ENCODE measurements around the gene SUPT20HL2.
"Not testable (repeated sequence)": the region's sequence is repeated elsewhere in the genome, so short reads cannot be mapped to it uniquely, and the experiment has no call there.

The SUPT20HL2 gene

GRCh38 chrX:24309580-24310374 is 4.1 kb downstream of the SUPT20HL2 start:
- not testable (repeated sequence) for DNase-seq

- DNase-seq: not testable (repeated sequence)
These were observed 5.1 kb downstream of the SUPT20HL2 start for GRCh38 chrX:24308803-24309202.

GRCh38 chrX:24306440-24306839 is 7.4 kb downstream of the SUPT20HL2 start:
- DNase-seq: no peak

GRCh38 chrX:24305905-24306304 is 8.0 kb downstream of the SUPT20HL2 start:
- no peak for DNase-seq

GRCh38 chrX:24301806-24302205 is 12.1 kb downstream of the SUPT20HL2 start:
- no peak for DNase-seq

- DNase-seq: no peak
These were observed 12.8 kb downstream of the SUPT20HL2 start for GRCh38 chrX:24301060-24301459.

- DNase-seq: no peak
These were observed 15.7 kb downstream of the SUPT20HL2 start for GRCh38 chrX:24298191-24298590.

- peak; percentile 8 for DNase-seq
These were observed 19.2 kb downstream of the SUPT20HL2 start for GRCh38 chrX:24294619-24295018.

- no peak for DNase-seq
These were observed 20.5 kb downstream of the SUPT20HL2 start for GRCh38 chrX:24293412-24293811.

GRCh38 chrX:24292353-24292752 is 21.5 kb downstream of the SUPT20HL2 start:
- DNase-seq: no peak

- no peak for DNase-seq
These were observed 28.8 kb downstream of the SUPT20HL2 start for GRCh38 chrX:24285082-24285481.

- no peak for DNase-seq
These were observed 30.6 kb downstream of the SUPT20HL2 start for GRCh38 chrX:24283127-24283794.

GRCh38 chrX:24282381-24283126 is 31.3 kb downstream of the SUPT20HL2 start:
- no peak for DNase-seq

GRCh38 chrX:24277405-24277804 is 36.5 kb downstream of the SUPT20HL2 start:
- DNase-seq: no peak

- DNase-seq: no peak
These were observed 37.9 kb downstream of the SUPT20HL2 start for GRCh38 chrX:24276015-24276414.

- DNase-seq: no peak
These were observed 42.6 kb downstream of the SUPT20HL2 start for GRCh38 chrX:24271262-24271661.

- no peak for DNase-seq
These were observed 45.1 kb downstream of the SUPT20HL2 start for GRCh38 chrX:24268786-24269185.

GRCh38 chrX:24266996-24267395 is 46.9 kb downstream of the SUPT20HL2 start:
- DNase-seq: no peak

GRCh38 chrX:24264383-24264782 is 49.5 kb downstream of the SUPT20HL2 start:
- no peak for DNase-seq

GRCh38 chrX:24262309-24262708 is 51.6 kb downstream of the SUPT20HL2 start:
- no peak for DNase-seq
